Measurements from ENCODE around the gene BCO1. TPM values are rescaled to one million over a fixed set of nuclear protein-coding genes. Genes with fewer than 3 reads are reported as not detected.

BCO1 gene
- total RNA-seq, 1 donor from 2014 or later: 0.75 TPM

- peak; percentile 58 for ATAC-seq
- intact Hi-C loops (cut with DNase I): no loop called here
Measured at GRCh38 chr16:81261049-81261648, 22.7 kb downstream of the BCO1 start.

GRCh38 chr16:81263470-81264220 is 25.2 kb downstream of the BCO1 start:
- no peaks in the 10 kb centered on the region for H3K27me3 ChIP-seq
- H3K4me1 ChIP-seq: peaks cover 9% of the 10 kb centered on the region
- H3K9me3 ChIP-seq: no peaks in the 10 kb centered on the region
- DNase-seq (no peak), ATAC-seq (no peak)
- H3K27ac ChIP-seq: no peak overlapping the region
- H3K36me3 ChIP-seq: no peaks in the 10 kb centered on the region
- no peak overlapping the region for H3K4me3 ChIP-seq
- TF ChIP-seq, protein P1, sequence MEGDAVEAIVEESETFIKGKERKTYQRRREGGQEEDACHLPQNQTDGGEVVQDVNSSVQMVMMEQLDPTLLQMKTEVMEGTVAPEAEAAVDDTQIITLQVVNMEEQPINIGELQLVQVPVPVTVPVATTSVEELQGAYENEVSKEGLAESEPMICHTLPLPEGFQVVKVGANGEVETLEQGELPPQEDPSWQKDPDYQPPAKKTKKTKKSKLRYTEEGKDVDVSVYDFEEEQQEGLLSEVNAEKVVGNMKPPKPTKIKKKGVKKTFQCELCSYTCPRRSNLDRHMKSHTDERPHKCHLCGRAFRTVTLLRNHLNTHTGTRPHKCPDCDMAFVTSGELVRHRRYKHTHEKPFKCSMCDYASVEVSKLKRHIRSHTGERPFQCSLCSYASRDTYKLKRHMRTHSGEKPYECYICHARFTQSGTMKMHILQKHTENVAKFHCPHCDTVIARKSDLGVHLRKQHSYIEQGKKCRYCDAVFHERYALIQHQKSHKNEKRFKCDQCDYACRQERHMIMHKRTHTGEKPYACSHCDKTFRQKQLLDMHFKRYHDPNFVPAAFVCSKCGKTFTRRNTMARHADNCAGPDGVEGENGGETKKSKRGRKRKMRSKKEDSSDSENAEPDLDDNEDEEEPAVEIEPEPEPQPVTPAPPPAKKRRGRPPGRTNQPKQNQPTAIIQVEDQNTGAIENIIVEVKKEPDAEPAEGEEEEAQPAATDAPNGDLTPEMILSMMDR (IDR thresholded peaks at IDR 0.05): no peak
- intact Hi-C loops (cut with DNase I): no loop called here

More at GRCh38 chr16:81261049-81261648, 22.7 kb downstream of the BCO1 start:
- Histone ChIP-seq H3K36me3 (no peaks in the 10 kb centered on the region), H3K27me3 (no peaks in the 10 kb centered on the region), H3K9me3 (no peaks in the 10 kb centered on the region), H3K4me1 (peaks cover 4% of the 10 kb centered on the region), H3K4me3 (no peak overlapping the region), H3K27ac (no peak overlapping the region)
- TF ChIP-seq, protein P1 (IDR thresholded peaks at IDR 0.05): peak; percentile 65
- no peak for DNase-seq

DNA sequence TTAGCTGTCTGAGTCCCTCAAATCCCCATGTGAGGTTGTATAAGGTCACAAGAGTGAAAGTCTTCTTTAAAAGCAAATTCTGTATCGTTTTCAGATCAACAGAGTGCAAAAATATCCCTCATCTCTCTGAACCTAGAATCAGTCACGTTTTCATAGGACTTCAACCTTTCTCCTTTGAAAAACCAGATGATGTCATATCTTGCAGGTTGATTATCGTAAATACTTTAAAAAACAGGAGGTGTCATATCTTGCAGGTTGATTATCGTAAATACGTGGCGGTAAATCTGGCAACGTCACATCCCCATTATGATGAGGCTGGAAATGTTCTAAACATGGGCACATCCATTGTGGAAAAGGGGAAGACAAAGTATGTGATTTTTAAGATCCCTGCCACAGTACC is 25.9 kb downstream of the BCO1 start:
- TF ChIP-seq, protein P1 (IDR thresholded peaks at IDR 0.05): no peak
- H3K27ac ChIP-seq: no peak overlapping the region
- H3K4me1 ChIP-seq: peaks cover 9% of the 10 kb centered on the region
- intact Hi-C loops (cut with DNase I): no loop called here
- H3K36me3 ChIP-seq: no peaks in the 10 kb centered on the region
- DNase-seq: no peak
- no peaks in the 10 kb centered on the region for H3K9me3 ChIP-seq
- H3K27me3 ChIP-seq: no peaks in the 10 kb centered on the region
- H3K4me3 ChIP-seq: no peak overlapping the region
- ATAC-seq: no peak

GRCh38 chr16:81265052-81265451 is 26.6 kb downstream of the BCO1 start:
- ATAC-seq: no peak
- Histone ChIP-seq H3K27ac (no peak overlapping the region), H3K4me3 (no peak overlapping the region), H3K27me3 (no peaks in the 10 kb centered on the region), H3K36me3 (no peaks in the 10 kb centered on the region), H3K9me3 (no peaks in the 10 kb centered on the region), H3K4me1 (peaks cover 9% of the 10 kb centered on the region)
- TF ChIP-seq, protein P1 (IDR thresholded peaks at IDR 0.05): no peak
- intact Hi-C loops (cut with DNase I): no loop called here
- DNase-seq: no peak

DNA sequence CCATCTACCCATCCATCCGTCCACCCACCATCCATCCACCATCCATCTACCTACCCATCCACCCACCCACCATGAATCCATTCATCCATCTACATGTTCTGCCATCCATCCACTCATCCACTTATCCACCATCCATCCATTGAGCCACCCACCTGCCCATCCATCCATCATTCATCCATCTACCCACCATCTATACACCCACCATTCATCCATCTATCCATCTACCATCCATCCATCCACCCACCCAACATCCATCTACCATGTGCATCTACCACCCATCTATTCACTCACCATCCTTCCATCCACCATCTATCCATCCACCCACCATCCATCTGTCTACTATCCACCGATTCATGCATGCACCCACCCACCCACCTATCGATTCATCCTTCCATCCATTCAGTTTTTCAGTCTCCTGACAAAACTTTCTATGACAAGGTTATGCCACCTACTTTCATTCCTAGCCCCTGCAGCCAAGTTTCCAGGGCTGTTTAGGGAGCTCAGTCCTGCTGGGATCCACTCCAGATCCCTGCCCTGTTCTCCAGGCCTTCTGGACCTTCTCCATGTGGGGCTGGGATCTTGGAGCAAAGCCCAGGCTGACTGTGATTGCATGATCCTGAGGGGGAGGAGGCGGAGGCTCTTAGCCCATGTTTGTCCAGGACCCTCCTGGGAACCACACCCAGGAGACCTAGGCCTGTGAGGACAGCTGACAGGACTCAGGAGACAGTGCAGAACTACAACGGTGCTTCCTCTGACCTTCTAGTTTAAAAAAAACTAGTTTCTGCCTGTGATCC is 27.4 kb downstream of the BCO1 start:
- Histone ChIP-seq H3K4me1 (peaks cover 9% of the 10 kb centered on the region), H3K27ac (no peak overlapping the region), H3K27me3 (no peaks in the 10 kb centered on the region), H3K4me3 (no peak overlapping the region), H3K9me3 (no peaks in the 10 kb centered on the region), H3K36me3 (no peaks in the 10 kb centered on the region)
- intact Hi-C loops (cut with DNase I): no loop called here
- TF ChIP-seq, protein P1 (IDR thresholded peaks at IDR 0.05): no peak
- peak; percentile 69 for ATAC-seq
- peak; percentile 72 for DNase-seq

Measured in upper lobe of right lung (tissue), 1 donor.